IPS-NIHi11 (cell line): ENCODE results near the gene KIF12.

Experiments
- DNase-seq: peaks from one replicate; pipeline ENCODE4 v3.0.0; 2012; ENCODE audit warnings: mixed read lengths, low spot score

Gene KIF12

GRCh38 chr9:114065304-114065703 lies 33.8 kb downstream of the KIF12 start:
- DNase-seq: no peak

GRCh38 chr9:114061830-114062474 lies 37.1 kb downstream of the KIF12 start:
- DNase-seq: no peak

GRCh38 chr9:114061292-114061691 lies 37.8 kb downstream of the KIF12 start:
- no peak for DNase-seq

DNA sequence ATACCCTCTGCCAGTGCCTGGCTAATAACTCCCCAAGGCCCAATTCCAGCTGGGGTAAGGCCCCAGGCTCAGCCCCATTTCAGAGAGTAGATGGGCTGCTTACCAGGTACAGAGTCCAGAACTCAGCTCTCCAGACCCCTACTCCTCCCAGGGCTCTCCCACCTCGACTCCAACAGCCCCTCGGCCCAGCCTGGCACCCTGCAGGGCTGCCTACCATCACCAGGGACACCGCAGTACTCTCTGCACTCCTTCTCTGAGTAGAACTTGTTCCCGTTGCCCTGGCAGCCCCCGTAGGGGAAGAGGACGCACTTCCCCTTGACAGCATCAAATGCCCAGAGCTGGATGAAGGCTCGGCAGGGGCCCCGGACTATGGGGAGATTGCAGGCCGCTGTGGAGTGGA lies 38.4 kb downstream of the KIF12 start:
- no peak for DNase-seq

- DNase-seq: no peak
These were observed 39.0 kb downstream of the KIF12 start for GRCh38 chr9:114060070-114060469.

- no peak for DNase-seq
These were observed 39.9 kb downstream of the KIF12 start for GRCh38 chr9:114059047-114059803.

GRCh38 chr9:114058688-114059046 lies 40.4 kb downstream of the KIF12 start:
- DNase-seq: no peak

DNA sequence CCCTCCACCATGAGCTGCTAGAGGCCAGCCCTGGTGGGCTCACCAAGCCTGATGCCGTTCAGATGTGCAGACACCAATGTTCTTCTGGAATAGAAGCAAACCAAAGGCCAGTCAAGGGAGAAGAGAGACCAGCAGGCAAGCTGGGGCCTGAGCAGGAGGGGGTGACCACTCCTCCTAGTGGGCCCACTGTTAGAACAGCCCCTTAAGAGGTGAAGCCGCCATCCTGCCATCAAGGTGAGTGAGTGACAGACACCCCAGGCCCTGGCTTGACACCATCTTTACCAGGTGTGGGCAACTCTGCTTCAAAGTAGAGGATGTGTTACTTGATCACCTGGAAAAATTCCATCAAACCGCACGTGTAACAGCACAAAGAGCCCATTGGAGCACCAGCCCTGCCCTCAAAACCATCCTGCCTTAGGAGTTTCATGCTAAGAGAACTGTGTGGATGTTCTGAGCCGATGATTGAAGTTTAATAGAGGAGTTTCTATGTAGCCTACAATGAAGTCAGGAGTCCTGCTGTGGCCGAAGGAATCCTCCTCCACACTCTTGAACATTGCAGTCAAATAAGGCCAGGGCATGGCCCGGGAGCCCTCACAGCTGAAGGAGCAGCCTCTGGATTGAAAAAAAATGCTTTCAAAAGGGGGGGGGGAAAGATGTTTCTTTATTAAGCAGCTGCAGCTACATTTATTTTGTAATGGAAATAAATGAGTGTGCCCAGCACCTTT lies 41.8 kb downstream of the KIF12 start:
- DNase-seq: no peak

DNA sequence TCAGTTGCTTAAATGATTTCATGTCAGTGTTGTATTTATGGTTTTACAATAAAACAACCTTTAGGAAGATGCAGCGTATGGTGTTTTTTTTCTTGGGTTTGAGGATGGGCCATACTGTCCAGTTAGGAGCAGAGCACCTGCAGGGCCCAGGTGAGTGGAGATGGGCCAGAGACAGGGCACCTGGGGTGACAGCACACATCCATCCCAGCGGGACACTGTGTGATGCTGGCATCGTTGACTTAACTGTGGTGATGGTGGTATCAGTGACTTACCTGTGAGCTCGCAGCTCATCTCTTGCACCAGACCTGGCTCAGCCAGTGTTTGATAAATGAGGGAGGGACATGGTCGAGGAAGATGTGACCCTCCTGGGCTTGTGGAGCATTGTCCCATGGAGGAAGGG lies 42.6 kb downstream of the KIF12 start:
- no peak for DNase-seq

GRCh38 chr9:114055894-114056293 lies 43.2 kb downstream of the KIF12 start:
- no peak for DNase-seq

- DNase-seq: no peak
These were observed 44.0 kb downstream of the KIF12 start for GRCh38 chr9:114055061-114055460.

DNA sequence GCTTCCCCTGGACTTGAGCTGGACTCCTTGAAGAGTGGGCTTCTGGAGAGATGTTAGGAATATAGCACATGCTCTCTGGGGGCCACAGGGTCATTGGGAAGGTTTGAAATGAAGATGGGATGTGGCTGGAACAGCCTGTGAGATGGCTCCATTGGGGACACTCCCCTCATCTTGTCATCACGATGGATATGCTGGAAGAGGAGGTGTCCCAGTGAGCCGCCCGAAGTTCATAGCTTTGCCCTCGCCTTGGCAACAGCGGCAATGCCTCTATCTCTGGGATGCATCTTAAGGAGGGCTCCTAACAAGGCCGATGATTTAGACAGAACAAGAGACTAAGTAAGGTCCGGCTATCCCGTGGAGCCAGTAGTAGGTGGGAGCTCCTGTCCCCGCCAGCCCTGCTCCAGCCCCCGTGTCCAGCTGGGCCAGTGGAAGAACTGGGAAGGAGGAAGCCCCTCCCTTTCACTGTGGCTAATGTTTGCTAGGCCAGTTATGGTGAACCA lies 44.9 kb downstream of the KIF12 start:
- no peak for DNase-seq

- DNase-seq: no peak
These were observed 45.7 kb downstream of the KIF12 start for GRCh38 chr9:114053246-114054005.

GRCh38 chr9:114051706-114052105 lies 47.4 kb downstream of the KIF12 start:
- DNase-seq: no peak

GRCh38 chr9:114051281-114051680 lies 47.8 kb downstream of the KIF12 start:
- DNase-seq: no peak

GRCh38 chr9:114050646-114051045 lies 48.4 kb downstream of the KIF12 start:
- DNase-seq: no peak

DNA sequence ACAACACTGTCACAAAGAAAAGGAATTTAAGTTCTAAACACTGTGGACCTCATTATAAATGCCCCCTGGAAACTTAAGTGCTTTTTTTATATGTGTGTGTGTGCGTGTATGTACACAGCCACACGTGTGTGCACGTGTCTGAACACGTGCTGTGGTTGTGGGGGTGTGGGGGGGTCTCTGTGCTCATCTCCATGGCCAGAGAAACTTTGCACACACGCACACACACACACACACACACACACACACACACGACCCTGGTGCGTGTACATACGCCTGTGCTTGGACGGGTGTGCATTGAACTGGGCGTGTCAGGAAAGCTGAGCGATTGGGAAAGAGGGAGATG lies 48.9 kb downstream of the KIF12 start:
- DNase-seq: no peak

GRCh38 chr9:114049441-114050225 lies 49.5 kb downstream of the KIF12 start:
- no peak for DNase-seq

DNA sequence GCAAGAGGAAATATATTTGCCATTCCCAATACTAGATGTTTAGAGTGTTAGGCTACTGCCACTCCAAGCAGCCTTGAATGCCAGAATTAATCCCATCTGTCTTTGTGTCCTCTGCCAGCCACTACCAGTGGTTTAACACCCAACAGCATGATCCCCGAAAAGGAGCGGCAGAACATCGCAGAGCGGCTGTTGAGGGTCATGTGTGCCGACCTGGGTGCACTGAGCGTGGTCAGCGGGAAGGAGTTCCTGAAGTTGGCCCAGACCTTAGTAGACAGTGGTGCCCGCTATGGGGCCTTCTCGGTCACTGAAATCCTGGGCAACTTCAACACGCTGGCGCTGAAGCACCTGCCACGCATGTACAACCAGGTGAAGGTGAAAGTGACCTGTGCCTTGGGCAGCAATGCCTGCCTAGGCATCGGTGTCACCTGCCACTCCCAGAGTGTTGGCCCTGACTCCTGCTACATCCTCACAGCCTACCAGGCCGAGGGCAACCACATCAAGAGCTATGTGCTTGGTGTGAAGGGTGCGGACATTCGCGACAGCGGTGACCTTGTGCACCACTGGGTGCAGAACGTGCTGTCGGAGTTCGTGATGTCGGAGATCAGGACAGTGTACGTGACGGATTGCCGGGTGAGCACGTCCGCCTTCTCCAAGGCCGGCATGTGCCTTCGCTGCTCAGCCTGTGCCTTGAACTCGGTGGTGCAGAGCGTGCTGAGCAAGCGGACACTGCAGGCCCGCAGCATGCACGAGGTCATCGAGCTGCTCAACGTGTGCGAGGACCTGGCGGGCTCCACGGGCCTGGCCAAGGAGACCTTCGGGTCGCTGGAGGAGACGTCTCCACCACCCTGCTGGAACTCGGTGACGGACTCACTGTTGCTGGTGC lies 50.3 kb downstream of the KIF12 start:
- DNase-seq: no peak

- DNase-seq: peak; percentile 54
These were observed 51.4 kb downstream of the KIF12 start for GRCh38 chr9:114047717-114048116.

DNA sequence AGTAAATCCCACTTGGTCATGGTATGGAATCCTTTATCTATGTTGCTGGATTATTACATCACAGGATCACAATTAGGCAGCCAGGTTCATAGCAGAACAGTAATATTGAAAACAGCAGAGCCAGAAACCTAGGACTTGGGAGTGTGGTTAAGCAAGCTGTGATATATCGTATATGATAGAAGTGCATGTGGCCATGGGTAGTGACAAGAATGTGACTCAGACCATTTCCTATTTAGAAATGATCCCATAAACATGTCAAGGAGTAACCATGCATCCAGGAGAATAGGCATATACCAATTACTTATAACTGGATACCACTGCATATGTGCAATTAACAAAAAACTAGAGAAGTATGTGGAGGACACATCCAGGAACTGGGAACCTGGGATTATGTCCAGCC lies 52.2 kb downstream of the KIF12 start:
- DNase-seq: no peak
